CD8-positive, alpha-beta memory T cell (primary cell): Measurements from ENCODE around the gene NFIC. TPM values are rescaled to one million over a fixed set of nuclear protein-coding genes. Genes with fewer than 3 reads are reported as not detected.
"Not testable (repeated sequence)": the region's sequence is repeated elsewhere in the genome, so short reads cannot be mapped to it uniquely, and the experiment has no call there.

Experiments
- CTCF ChIA-PET: fragments of 350-600 bp; sonication (Branson Sonifier 250); formaldehyde crosslinking; loops from one replicate; lab custom pipeline; 2021; ENCODE audit warnings: antibody characterized with exemption; lab: Charles Lee
- POLR2A ChIA-PET: fragments of 350-600 bp; sonication (Branson Sonifier 250); formaldehyde crosslinking; loops from one replicate; lab custom pipeline; 2021; ENCODE audit warnings: antibody characterized with exemption; lab: Charles Lee
- DNase-seq, 5 donors: peaks; one replicate each; pipeline versions ENCODE4 v3.0.0 to v3.0.0-alpha.2; 2020 to 2022; ENCODE audit warnings: mixed read lengths in 1 of 5
- H3K27ac ChIP-seq: one replicate; pipeline ENCODE4 v1.7.0; 2013; ENCODE audit warnings: low read depth, mild to moderate bottlenecking, low read length, moderate library complexity
- H3K27me3 ChIP-seq: 2 replicates; pipeline ENCODE4 v1.7.0; 2013; ENCODE audit warnings: low read length, mild to moderate bottlenecking; ENCODE audit not compliant: insufficient read depth, poor library complexity, severe bottlenecking
- H3K36me3 ChIP-seq: 2 replicates; pipeline ENCODE4 v1.7.0; 2013; ENCODE audit warnings: mild to moderate bottlenecking, low read length, moderate library complexity; ENCODE audit not compliant: insufficient read depth
- H3K4me1 ChIP-seq: 2 replicates; pipeline ENCODE4 v1.7.0; 2013; ENCODE audit warnings: mild to moderate bottlenecking, low read length, moderate library complexity; ENCODE audit not compliant: insufficient read depth
- H3K4me3 ChIP-seq: 2 replicates; pipeline ENCODE4 v1.7.0; 2013; ENCODE audit warnings: mild to moderate bottlenecking, low read length
- H3K9me3 ChIP-seq: 2 replicates; pipeline ENCODE4 v1.7.0; 2013; ENCODE audit warnings: mild to moderate bottlenecking, low read length
- H3K27ac Mint-ChIP-seq, 8 donors: one replicate each; pipeline ENCODE4 v1.8.0; 2020 to 2021; ENCODE audit warnings: mixed read lengths in 8 of 8, mild to moderate bottlenecking in 6 of 8, inconsistent platforms in 3 of 8, moderate library complexity in 3 of 8
- H3K27me3 Mint-ChIP-seq, 2 donors: one replicate each; pipeline ENCODE4 v1.8.0; 2020 to 2021; ENCODE audit warnings: mixed read lengths in 2 of 2, mild to moderate bottlenecking in 1 of 2, moderate library complexity in 1 of 2
- H3K36me3 Mint-ChIP-seq, 3 donors: one replicate each; pipeline ENCODE4 v1.8.0; 2020 to 2021; ENCODE audit warnings: mixed read lengths in 3 of 3, inconsistent platforms in 1 of 3, mild to moderate bottlenecking in 1 of 3
- H3K4me1 Mint-ChIP-seq, 3 donors: one replicate each; pipeline ENCODE4 v1.8.0; 2020 to 2021; ENCODE audit warnings: mixed read lengths in 3 of 3, inconsistent platforms in 1 of 3, mild to moderate bottlenecking in 1 of 3
- H3K4me3 Mint-ChIP-seq, 7 donors: one replicate each; pipeline ENCODE4 v1.8.0; 2020 to 2021; ENCODE audit warnings: mixed read lengths in 7 of 7, mild to moderate bottlenecking in 6 of 7, moderate library complexity in 4 of 7, inconsistent platforms in 2 of 7
- H3K9me3 Mint-ChIP-seq, 5 donors: one replicate each; pipeline ENCODE4 v1.8.0; 2020 to 2022; ENCODE audit warnings: mixed read lengths in 5 of 5, mild to moderate bottlenecking in 3 of 5, moderate library complexity in 2 of 5, inconsistent platforms in 1 of 5
- polyA plus RNA-seq: library from polyadenylated mRNA; unstranded; fragments of 300-500 nt; fragmentation: Illumina TruSeq; gene quantifications from one replicate; pipeline ENCODE4 v1.2.3, GENCODE V29; 2021
- total RNA-seq, 2 experiments: library from RNA; stranded (reverse); gene quantifications; one replicate each; pipeline ENCODE4 v1.2.3, GENCODE V29; 2021

NFIC gene
- total and polyA plus RNA-seq, 3 experiments from 2014 or later: 16.1 to 19.4 (median 17.8) TPM

DNA sequence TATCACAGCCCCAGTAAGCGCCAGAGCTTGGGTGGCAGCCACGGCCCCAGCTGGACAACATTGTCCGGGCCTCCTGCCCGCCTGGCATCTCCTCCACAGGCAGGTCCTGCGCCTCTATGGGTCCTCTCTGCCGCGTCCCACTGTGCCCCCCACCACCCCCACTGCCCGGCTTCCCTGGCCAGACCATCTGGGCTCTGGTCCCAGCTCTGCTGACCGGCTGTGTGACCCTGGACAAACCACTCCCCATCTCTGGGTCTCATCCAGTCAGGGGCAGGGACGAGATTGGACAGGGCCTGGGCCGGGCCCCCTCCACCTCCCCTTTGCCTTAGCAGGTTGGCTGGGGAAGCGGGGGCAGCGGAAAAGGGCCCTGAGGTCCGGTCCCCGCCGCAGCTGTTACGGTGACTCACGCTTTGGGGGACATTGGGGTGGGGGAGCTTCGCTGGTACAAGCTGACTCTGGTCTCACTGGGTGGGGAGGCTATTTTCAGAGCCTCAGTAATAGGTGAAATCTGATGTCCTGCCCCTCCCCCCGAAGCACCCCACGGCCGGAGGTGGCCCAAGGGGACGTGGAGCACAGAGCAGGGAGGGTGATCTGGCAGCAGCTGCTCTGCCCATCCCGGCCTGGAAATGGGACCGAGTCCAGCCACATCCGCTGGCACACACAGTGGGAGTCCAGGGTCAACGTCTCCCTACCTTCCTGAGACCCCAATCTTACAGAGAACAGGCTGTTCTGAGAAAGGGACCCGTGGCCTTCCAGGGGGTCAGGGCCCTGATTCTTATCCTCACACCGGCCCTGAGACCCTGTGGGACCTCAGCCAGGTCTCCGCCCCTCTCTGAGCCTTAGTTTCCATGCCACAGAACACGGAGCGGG, 9.1 kb downstream of the NFIC start:
- Histone ChIP-seq H3K4me1 (no peaks in the 10 kb centered on the region), H3K36me3 (no peaks in the 10 kb centered on the region), H3K27ac (peak overlapping the region; percentile 24), H3K9me3 (no peaks in the 10 kb centered on the region), H3K27me3 (no peaks in the 10 kb centered on the region), H3K4me3 (no peak overlapping the region)
- no peak overlapping the region for H3K4me3 Mint-ChIP-seq
- peaks cover 0 to 1% (median 0%) of the 10 kb centered on the region in 3 donors for H3K36me3 Mint-ChIP-seq
- CTCF ChIA-PET: interaction anchor here (0.5 to 1.4 kb wide), 4 partner anchors 10 to 109 kb away, joined by 3 to 4 read pairs (median 4); no protein-coding TSS in a partner anchor
- H3K9me3 Mint-ChIP-seq: no peaks in the 10 kb centered on the region
- H3K27me3 Mint-ChIP-seq: no peaks in the 10 kb centered on the region
- H3K27ac Mint-ChIP-seq: no peak overlapping the region
- POLR2A ChIA-PET: no interaction called here
- DNase-seq: no peak
- H3K4me1 Mint-ChIP-seq: peaks cover 0 to 9% (median 4%) of the 10 kb centered on the region in 3 donors

DNA sequence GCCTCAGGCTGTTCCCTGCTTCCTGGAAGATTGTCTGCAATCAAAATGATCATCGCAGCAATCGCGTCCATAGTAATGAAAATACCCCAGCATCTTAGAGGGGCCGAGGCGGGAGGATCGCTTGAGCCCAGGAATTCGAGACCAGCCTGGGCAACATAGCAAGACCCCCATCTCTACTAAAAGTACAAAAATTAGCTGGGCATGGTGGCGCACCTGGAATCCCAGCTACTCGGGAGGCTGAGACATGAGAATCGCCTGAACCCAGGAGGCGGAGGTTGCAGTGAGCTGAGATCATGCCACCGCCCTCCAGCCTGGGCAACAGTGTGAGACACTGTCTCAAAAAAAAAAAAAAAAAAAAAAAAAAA, 9.7 kb downstream of the NFIC start:
- H3K4me3 Mint-ChIP-seq, H3K27me3 ChIP-seq, H3K4me1 Mint-ChIP-seq, H3K9me3 Mint-ChIP-seq, H3K4me3 ChIP-seq, DNase-seq, H3K9me3 ChIP-seq, H3K36me3 ChIP-seq, POLR2A ChIA-PET, H3K27me3 Mint-ChIP-seq, H3K36me3 Mint-ChIP-seq, H3K4me1 ChIP-seq, H3K27ac Mint-ChIP-seq: not testable (repeated sequence)
- CTCF ChIA-PET: interaction anchor here (0.5 to 0.8 kb wide), 3 partner anchors 21 to 109 kb away, joined by 3 to 4 read pairs (median 4); no protein-coding TSS in a partner anchor
- peak overlapping the region; percentile 24 for H3K27ac ChIP-seq

DNA sequence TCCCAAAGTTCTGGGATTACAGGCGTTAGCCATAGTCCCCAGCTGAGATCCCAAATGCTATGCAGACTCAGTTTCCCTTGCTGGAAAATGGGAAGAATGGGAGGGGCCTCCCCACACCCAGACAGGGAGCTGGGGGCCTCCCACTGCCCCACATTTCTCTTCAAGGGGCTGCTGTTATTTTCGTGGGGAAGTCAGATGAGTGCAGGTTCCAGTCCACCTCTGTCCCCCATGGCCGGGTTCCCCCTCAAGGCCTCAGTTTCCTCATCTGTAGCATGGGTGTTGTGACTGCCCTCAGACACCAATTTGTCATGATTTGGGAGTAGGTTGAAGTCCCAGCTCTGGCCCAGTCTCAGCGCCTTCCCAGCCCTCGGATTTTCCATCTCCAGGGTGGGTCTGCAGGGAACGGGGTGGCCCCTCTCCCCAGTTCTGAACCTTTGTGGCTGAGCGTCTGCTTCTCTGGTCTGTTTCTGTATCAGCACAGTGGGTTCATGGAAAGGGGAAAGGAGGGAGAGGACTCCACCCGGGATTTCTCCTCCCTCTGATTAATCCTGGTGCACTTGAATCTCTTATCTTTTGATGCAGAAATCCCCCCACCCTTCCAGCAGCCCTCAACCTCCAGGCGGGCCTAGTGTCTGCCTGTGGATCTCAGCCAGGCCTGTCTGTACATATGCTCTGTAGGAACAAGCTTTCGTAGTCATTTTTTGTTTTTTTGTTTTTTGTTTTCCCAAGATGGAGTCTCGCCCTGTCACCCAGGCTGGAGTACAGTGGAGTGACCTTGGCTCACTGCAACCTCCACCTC, 12.2 kb downstream of the NFIC start:
- H3K27me3 ChIP-seq: no peaks in the 10 kb centered on the region
- H3K27ac Mint-ChIP-seq: peak overlapping the region in 1 of 8 donors; percentile 87
- no peaks in the 10 kb centered on the region for H3K9me3 ChIP-seq
- H3K4me3 ChIP-seq: no peak overlapping the region
- no peaks in the 10 kb centered on the region for H3K27me3 Mint-ChIP-seq
- H3K4me3 Mint-ChIP-seq: no peak overlapping the region
- no peaks in the 10 kb centered on the region for H3K36me3 ChIP-seq
- CTCF ChIA-PET: no interaction called here
- POLR2A ChIA-PET: no interaction called here
- no peaks in the 10 kb centered on the region for H3K9me3 Mint-ChIP-seq
- H3K36me3 Mint-ChIP-seq: peaks cover 0 to 21% (median 0%) of the 10 kb centered on the region in 3 donors
- DNase-seq: no peak
- peak overlapping the region; percentile 4 for H3K27ac ChIP-seq
- no peaks in the 10 kb centered on the region for H3K4me1 ChIP-seq
- H3K4me1 Mint-ChIP-seq: peaks cover 7 to 16% (median 8%) of the 10 kb centered on the region in 3 donors

DNA sequence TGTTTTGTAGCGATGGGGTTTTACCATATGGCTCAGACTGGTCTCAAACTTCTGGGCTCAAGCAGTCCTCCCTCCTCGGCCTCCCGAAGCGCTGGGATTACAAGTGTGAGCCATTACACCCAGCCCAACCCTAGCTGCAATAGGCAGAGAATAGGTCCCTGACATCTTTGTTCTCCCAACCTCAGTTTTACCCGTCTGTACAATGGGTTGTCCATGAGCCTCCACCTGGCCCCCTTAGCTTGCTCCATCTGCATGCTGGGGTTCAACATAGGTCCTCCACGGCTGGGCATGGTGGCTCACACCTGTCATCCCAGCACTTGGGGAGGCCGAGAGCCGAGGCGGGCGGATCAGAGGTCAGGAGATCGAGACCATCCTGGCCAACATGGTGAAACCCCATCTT, 14.4 kb downstream of the NFIC start:
- ChIA-PET POLR2A (no interaction called here), CTCF (interaction anchor here (1.0 to 1.1 kb wide), 2 partner anchors 16 to 49 kb away, joined by 3 read pairs; no protein-coding TSS in a partner anchor)
- Histone ChIP-seq H3K27ac (no peak overlapping the region), H3K36me3 (no peaks in the 10 kb centered on the region), H3K27me3 (no peaks in the 10 kb centered on the region), H3K4me1 (no peaks in the 10 kb centered on the region), H3K9me3 (no peaks in the 10 kb centered on the region), H3K4me3 (no peak overlapping the region)
- Mint-ChIP-seq H3K9me3 (no peaks in the 10 kb centered on the region), H3K4me1 (peaks cover 7 to 15% (median 10%) of the 10 kb centered on the region in 3 donors), H3K4me3 (no peak overlapping the region), H3K27me3 (no peaks in the 10 kb centered on the region), H3K27ac (peak overlapping the region in 1 of 8 donors; percentile 79), H3K36me3 (peaks cover 0 to 21% (median 0%) of the 10 kb centered on the region in 3 donors)
- DNase-seq: no peak

DNA sequence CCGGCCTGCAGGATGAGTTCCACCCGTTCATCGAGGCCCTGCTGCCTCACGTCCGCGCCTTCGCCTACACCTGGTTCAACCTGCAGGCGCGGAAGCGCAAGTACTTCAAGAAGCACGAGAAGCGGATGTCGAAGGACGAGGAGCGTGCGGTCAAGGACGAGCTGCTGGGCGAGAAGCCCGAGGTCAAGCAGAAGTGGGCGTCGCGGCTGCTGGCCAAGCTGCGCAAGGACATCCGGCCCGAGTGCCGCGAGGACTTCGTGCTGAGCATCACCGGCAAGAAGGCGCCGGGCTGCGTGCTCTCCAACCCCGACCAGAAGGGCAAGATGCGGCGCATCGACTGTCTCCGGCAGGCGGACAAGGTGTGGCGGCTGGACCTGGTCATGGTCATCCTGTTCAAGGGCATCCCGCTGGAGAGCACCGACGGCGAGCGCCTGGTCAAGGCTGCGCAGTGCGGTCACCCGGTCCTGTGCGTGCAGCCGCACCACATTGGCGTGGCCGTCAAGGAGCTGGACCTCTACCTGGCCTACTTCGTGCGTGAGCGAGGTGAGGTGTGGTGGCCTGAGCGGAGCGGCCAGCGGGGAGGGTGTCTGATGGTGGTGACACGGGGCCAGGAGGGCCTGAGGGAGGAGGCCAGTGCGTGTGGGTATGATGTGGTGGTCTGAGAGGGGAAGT, 15.5 kb downstream of the NFIC start:
- Mint-ChIP-seq H3K4me1 (peaks cover 7 to 15% (median 10%) of the 10 kb centered on the region in 3 donors), H3K9me3 (no peaks in the 10 kb centered on the region), H3K27me3 (no peaks in the 10 kb centered on the region), H3K27ac (no peak overlapping the region), H3K4me3 (no peak overlapping the region), H3K36me3 (peaks cover 0 to 21% (median 0%) of the 10 kb centered on the region in 3 donors)
- CTCF ChIA-PET: interaction anchor here (1.1 kb wide), 1 partner anchor 15 kb away, joined by 3 read pairs; no protein-coding TSS in a partner anchor
- Histone ChIP-seq H3K9me3 (no peaks in the 10 kb centered on the region), H3K4me3 (no peak overlapping the region), H3K27me3 (no peaks in the 10 kb centered on the region), H3K27ac (no peak overlapping the region), H3K36me3 (no peaks in the 10 kb centered on the region), H3K4me1 (no peaks in the 10 kb centered on the region)
- DNase-seq: no peak
- POLR2A ChIA-PET: no interaction called here

DNA sequence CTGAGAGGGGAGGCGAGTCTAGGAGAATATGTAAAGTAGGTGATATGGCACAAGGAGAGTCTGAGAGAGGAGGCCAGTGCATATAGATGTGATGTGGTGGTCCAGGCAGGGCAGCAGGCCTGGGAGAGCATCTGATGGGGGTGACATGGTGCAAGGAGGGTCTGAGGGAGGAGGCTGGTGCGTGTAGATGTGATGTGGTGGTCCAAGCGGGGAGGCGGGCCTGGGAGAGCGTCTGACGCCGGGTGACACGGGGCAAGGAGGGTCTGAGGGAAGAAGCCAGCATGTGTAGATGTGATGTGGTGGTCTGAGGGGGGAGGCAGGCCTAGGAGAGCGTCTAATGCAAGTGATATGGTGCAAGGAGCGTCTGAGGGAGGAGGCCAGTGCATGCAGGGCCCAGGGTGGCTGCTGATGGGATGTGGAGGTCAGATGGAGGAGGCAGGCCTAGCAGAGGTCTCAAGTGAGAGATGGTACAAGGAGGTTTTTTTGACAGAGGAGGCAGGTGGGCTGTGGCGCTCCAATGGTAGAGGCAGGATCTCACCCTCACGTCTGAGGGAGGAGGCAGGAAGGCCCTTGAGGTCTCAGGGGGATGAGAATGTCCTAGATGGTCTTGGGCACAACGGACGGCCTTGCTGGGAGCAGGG, 16.2 kb downstream of the NFIC start:
- no peaks in the 10 kb centered on the region for H3K9me3 Mint-ChIP-seq
- Histone ChIP-seq H3K36me3 (no peaks in the 10 kb centered on the region), H3K27me3 (no peaks in the 10 kb centered on the region), H3K9me3 (no peaks in the 10 kb centered on the region), H3K4me1 (no peaks in the 10 kb centered on the region), H3K4me3 (no peak overlapping the region), H3K27ac (no peak overlapping the region)
- peaks cover 7 to 15% (median 10%) of the 10 kb centered on the region in 3 donors for H3K4me1 Mint-ChIP-seq
- peak overlapping the region in 1 of 7 donors; percentile 63 for H3K4me3 Mint-ChIP-seq
- H3K36me3 Mint-ChIP-seq: peaks cover 0 to 21% (median 0%) of the 10 kb centered on the region in 3 donors
- ChIA-PET CTCF (interaction anchor here (1.2 kb wide), 1 partner anchor 103 kb away, joined by 3 read pairs; no protein-coding TSS in a partner anchor), POLR2A (no interaction called here)
- peak overlapping the region in 2 of 8 donors; percentile 75 to 76 for H3K27ac Mint-ChIP-seq
- no peak for DNase-seq
- no peaks in the 10 kb centered on the region for H3K27me3 Mint-ChIP-seq

DNA sequence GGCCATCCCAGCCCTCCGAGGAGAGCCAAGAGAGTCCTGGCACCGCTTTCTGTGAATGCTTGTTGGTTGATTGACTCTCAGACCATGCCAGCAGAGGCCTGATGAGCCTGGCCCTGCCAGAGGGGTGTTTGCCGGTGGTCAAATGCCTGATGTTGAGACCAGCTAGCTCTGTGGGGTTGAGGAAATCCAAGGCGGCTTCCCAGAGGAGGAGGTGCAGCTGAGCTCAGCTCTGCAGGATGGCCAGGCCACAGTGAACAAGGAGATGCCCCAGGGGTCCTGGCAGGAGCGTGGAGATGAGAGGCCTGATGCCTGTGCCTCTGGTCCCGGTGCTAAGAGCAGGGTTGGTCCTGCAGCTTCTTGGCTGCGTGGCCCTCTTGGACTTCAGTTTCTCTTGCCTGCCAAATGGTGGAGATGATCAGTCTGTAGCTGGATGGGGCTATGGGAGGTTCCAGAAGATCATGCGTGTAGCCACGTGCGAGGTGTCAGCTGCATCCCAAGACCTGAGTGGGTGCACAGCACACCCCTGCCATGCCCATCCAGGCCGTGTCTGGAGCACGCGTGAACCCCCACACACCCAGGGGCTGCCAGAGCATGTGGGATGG, 16.8 kb downstream of the NFIC start:
- Mint-ChIP-seq H3K9me3 (no peaks in the 10 kb centered on the region), H3K36me3 (peaks cover 0 to 21% (median 0%) of the 10 kb centered on the region in 3 donors), H3K4me3 (no peak overlapping the region), H3K27ac (peak overlapping the region in 1 of 8 donors; percentile 35), H3K27me3 (no peaks in the 10 kb centered on the region), H3K4me1 (peaks cover 7 to 17% (median 10%) of the 10 kb centered on the region in 3 donors)
- Histone ChIP-seq H3K27ac (no peak overlapping the region), H3K27me3 (no peaks in the 10 kb centered on the region), H3K36me3 (no peaks in the 10 kb centered on the region), H3K4me3 (no peak overlapping the region), H3K9me3 (no peaks in the 10 kb centered on the region), H3K4me1 (no peaks in the 10 kb centered on the region)
- POLR2A ChIA-PET: no interaction called here
- DNase-seq: no peak
- CTCF ChIA-PET: interaction anchor here (1.2 kb wide), 1 partner anchor 102 kb away, joined by 3 read pairs; no protein-coding TSS in a partner anchor
